ENCODE data around the gene INTS6.

GRCh38 chr13:51385114-51385513 lies 67.7 kb downstream of the INTS6 start:
- TF ChIP-seq CTCF (IDR thresholded peaks at IDR 0.05; ENCODE audit: low read depth, low read length, poor library complexity, severe bottlenecking): no peak
- no peak for TF ChIP-seq EZH2phosphoT487 (IDR thresholded peaks at IDR 0.05; ENCODE audit: borderline replicate concordance, low read length)
